Activated CD8-positive, alpha-beta memory T cell treated with anti-CD3 and anti-CD28 coated beads for 4 hours (primary cell): ENCODE data around the gene ST6GALNAC5.
"Not testable (repeated sequence)": the region's sequence is repeated elsewhere in the genome, so short reads cannot be mapped to it uniquely, and the experiment has no call there.

ENCODE experiments used
- DNase-seq, 2 donors: peaks; one replicate each; pipeline ENCODE4 v3.0.0-alpha.2; 2020; ENCODE audit warnings: low read depth in 2 of 2

The ST6GALNAC5 gene

GRCh38 chr1:76938304-76938703, 71.0 kb downstream of the ST6GALNAC5 start:
- no peak for DNase-seq

GRCh38 chr1:76939050-76939816, 72.0 kb downstream of the ST6GALNAC5 start:
- no peak for DNase-seq

GRCh38 chr1:76939817-76940216, 72.5 kb downstream of the ST6GALNAC5 start:
- no peak for DNase-seq

- DNase-seq: no peak
Observed at GRCh38 chr1:76940571-76941335, 73.5 kb downstream of the ST6GALNAC5 start.

GRCh38 chr1:76942549-76942948, 75.3 kb downstream of the ST6GALNAC5 start:
- no peak for DNase-seq

- DNase-seq: no peak
Observed at GRCh38 chr1:76944942-76945341, 77.7 kb downstream of the ST6GALNAC5 start.

- no peak for DNase-seq
Observed at GRCh38 chr1:76948846-76949245, 81.6 kb downstream of the ST6GALNAC5 start.

GRCh38 chr1:76949503-76949902, 82.2 kb downstream of the ST6GALNAC5 start:
- no peak for DNase-seq

- no peak for DNase-seq
Observed at GRCh38 chr1:76950306-76950705, 83.0 kb downstream of the ST6GALNAC5 start.

GRCh38 chr1:76951153-76951552, 83.9 kb downstream of the ST6GALNAC5 start:
- DNase-seq: no peak

- DNase-seq: no peak
Observed at GRCh38 chr1:76955652-76956051, 88.4 kb downstream of the ST6GALNAC5 start.

GRCh38 chr1:76957961-76958360, 90.7 kb downstream of the ST6GALNAC5 start:
- no peak for DNase-seq

GRCh38 chr1:76958828-76959227, 91.5 kb downstream of the ST6GALNAC5 start:
- DNase-seq: no peak

GRCh38 chr1:76959556-76959955, 92.3 kb downstream of the ST6GALNAC5 start:
- no peak for DNase-seq

GRCh38 chr1:76961181-76961819, 94.0 kb downstream of the ST6GALNAC5 start:
- no peak for DNase-seq

- no peak for DNase-seq
Observed at GRCh38 chr1:76961820-76962207, 94.5 kb downstream of the ST6GALNAC5 start.

- DNase-seq: not testable (repeated sequence)
Observed at GRCh38 chr1:76981267-76981666, 114.0 kb downstream of the ST6GALNAC5 start.

- DNase-seq: no peak
Observed at GRCh38 chr1:76989976-76990375, 122.7 kb downstream of the ST6GALNAC5 start.

GRCh38 chr1:76993036-76993435, 125.8 kb downstream of the ST6GALNAC5 start:
- DNase-seq: no peak

- DNase-seq: no peak
Observed at GRCh38 chr1:76998582-76999223, 131.4 kb downstream of the ST6GALNAC5 start.

GRCh38 chr1:77007675-77008074, 140.4 kb downstream of the ST6GALNAC5 start:
- no peak for DNase-seq

- DNase-seq: no peak
Observed at GRCh38 chr1:77010937-77011336, 143.7 kb downstream of the ST6GALNAC5 start.
